NK-92 treated with Interleukin-12 subunit alpha and Interleukin-12 subunit beta, amount 100 ng/mL, for 24 hours (cell line): ENCODE measurements around the gene CBFB.
"Not testable (repeated sequence)": the region's sequence is repeated elsewhere in the genome, so short reads cannot be mapped to it uniquely, and the experiment has no call there.

Experiments
- DNase-seq: peaks from one replicate; lab custom pipeline; 2025; lab: John Stamatoyannopoulos, UW

Gene CBFB

DNA sequence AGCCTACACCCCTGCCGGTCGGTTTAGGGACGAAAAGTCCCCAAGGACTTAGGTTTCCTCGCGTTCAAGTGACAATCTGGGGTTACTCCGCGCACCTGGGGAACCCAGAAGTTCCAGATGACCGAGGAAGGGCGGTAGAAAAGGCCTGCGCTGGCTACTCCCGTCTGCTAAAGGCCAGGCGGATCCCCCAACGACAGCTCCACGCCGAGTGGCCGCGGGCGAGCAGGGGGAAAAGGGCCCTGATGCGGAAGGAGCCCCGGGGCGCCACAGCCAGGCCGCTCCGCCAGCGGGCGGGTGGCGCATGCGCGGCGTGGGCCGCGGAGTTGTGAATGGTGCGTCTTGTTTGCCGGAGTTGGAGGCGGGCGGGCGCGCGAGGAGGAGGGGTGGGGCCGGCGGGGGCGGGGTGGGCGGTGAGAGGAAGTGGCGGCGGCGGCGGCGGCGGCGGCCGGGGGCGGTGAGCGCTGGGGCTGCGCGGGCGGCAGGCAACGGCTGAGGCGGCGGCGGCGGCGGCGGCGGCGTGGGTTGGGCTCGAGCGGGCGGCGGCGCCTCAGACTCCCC is at the start of gene CBFB:
Gene CBFB (plus strand): TSS at position 454 of the 558 bp plus-strand sequence. CDS start 259 bp downstream, outside the sequence.
- DNase-seq, result peak; percentile 88

GRCh38 chr16:66983033-66983432 is 45.9 kb upstream of the CBFB start:
- no peak for DNase-seq

DNA sequence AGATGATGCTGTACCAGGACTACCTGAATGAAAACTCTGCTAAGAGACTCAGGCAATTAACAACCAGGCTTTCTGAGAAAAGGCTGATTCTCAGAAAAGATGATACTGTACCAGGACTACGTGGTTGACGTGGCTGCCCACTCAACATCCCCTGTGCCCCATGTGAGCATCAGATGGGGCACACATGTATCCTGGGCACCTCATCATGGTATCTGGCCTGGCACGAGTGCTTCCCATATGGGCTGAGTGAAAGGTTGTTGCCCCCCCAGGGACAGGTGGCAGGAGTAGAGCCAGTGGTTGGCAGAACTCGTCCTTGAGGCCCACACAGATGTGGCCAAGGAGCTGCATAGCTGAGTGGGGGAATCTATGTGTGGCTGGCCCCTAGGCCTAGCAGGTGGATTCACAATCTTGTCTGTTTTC is 44.0 kb upstream of the CBFB start:
- peak; percentile 20 for DNase-seq

DNA sequence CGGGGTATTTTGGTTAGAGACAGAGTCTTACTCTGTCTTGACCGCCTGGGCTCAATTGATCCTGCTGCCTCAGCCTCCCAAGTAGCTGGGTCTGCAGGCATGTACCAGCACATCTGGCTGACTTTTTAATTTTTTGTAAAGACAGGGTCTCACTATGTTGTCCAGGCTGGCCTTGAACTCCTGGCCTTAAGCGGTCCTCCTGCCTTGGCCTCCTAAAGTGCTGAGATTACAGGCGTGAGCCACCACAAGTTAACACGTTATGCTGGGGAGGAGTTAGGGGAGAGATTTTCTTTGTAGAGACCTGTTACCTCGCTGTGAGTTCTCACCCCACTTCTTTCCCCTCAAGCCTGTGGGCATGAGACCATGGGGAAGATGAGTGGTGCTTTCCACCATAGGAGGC is 42.4 kb upstream of the CBFB start:
- peak; percentile 43 for DNase-seq

GRCh38 chr16:66988197-66988788 is 40.7 kb upstream of the CBFB start, which contains the start of gene CES4A:
TSS of gene CES4A (plus strand) at chr16:66988589. CDS start at chr16:66988773, 184 bp downstream.
- peak; percentile 38 for DNase-seq

DNA sequence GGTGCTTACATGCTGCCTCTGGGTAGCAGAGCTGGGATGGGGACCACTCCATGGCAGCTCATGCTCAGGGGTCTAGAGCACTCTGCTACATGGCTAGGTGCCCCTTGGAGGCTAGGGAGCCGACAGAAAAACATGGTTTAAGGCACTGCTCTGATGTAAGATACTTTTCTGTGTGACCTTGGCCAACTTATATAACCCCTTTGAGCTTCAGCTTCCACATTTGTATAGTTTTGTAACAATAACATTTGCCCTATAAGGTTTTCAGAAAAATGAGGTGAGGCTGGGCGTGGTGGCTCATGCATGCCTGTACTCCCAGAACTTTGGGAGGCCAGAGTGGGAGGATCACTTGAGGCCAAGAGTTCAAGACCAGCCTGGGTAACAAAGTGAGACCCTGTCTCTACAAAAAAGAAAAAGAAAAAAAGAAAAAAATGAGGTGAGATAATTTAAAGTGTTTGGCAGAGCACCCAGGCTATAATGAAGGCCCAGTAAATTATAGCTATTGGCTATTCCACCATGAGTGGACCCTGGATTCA is 37.3 kb upstream of the CBFB start:
- no peak for DNase-seq

- DNase-seq, result not testable (repeated sequence)
These were observed 35.4 kb upstream of the CBFB start for GRCh38 chr16:66993558-66993957.

- no peak for DNase-seq
These were observed 32.5 kb upstream of the CBFB start for GRCh38 chr16:66996324-66996982.

DNA sequence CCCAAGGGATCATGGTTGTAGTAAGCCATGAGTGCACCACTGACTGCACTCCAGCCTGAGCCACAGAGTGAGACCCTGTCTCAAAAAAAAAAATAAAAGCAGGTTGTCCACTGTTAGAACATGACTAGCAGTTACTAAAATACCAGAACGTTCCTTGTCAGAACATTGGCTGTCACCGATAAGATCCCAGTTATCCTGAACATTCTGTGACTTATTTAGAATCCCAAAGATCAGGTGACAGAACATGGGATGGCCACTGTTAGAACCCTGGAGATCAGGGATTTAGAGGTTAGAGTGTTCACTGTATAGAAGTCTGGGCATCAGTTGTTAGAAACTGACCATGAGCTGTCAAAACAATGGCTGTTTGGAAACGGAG is 32.0 kb upstream of the CBFB start:
- no peak for DNase-seq

- no peak for DNase-seq
These were observed 28.3 kb upstream of the CBFB start for GRCh38 chr16:67000384-67001351.

GRCh38 chr16:67001726-67002125 is 27.2 kb upstream of the CBFB start:
- no peak for DNase-seq

GRCh38 chr16:67006930-67007658 is 21.9 kb upstream of the CBFB start:
- no peak for DNase-seq

GRCh38 chr16:67009158-67009557 is 19.8 kb upstream of the CBFB start:
- no peak for DNase-seq

GRCh38 chr16:67011274-67011673 is 17.7 kb upstream of the CBFB start:
- DNase-seq, result no peak

DNA sequence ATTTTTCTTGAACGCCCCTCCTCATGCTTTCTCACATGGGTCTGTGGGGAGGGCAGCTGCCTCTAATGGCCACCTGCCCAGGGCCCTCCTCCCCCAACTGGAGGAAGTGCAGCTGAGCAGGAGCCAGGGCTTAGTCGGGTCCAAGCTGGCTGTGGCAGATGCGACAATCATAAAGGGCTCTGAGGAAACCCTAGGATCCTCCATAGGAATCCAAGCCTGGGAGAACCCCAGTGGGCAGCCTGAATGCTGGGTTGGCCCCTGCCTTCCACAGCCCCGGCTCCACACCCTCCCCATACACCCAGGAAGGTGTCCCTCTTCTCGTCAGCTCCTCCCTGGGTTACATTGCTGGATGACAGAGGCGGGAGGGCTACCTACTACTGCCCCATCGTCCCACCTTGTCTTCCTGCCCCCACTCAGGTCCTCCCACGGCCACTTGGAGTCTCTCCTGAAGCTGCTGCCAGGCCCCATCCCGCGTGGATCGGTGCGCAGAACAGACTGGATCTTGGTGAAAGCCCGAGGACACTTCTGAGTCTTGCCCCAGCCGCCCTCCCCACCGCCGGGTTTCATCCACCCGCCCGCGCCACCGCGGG is 15.6 kb upstream of the CBFB start:
- no peak for DNase-seq

DNA sequence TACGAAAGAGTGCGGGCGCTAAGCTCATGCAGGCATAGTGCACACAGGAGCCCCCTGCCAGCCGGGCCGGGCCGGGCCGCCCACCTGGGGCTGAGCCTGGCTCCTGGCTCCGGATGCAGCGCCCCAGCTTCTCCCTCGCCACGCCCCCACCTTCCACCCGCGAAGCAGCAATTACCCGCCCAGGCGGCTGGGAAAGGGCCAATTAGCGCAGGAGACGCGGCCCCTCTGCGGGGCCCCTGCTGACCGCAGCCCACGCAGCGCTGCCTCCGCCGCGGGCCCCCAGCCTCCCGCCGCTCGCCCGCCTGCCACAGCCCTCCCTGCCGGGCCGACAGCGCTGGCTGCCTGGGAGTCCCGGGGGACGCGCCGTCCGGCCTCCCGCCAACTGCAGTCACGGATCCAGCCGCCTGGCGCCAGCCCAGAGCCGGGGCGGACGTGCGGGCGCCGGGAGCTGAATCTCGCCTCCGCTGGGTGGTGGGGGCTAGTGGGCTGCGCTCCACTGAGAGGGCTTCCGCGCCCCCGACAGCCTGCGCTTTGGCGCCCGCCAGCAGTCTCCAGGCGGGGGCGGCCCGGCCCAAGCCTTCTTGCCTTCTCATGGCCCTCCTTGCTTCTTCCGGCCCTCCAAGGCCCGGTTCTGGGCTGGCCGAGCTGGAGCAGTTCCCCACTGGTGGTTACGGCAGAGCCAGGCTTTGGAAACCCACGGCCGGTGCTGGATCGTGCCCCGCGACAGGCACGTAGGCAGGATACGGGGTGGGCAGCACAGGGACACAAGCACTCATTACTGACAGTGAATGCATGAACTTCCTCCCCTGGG is 14.9 kb upstream of the CBFB start:
- no peak for DNase-seq

DNA sequence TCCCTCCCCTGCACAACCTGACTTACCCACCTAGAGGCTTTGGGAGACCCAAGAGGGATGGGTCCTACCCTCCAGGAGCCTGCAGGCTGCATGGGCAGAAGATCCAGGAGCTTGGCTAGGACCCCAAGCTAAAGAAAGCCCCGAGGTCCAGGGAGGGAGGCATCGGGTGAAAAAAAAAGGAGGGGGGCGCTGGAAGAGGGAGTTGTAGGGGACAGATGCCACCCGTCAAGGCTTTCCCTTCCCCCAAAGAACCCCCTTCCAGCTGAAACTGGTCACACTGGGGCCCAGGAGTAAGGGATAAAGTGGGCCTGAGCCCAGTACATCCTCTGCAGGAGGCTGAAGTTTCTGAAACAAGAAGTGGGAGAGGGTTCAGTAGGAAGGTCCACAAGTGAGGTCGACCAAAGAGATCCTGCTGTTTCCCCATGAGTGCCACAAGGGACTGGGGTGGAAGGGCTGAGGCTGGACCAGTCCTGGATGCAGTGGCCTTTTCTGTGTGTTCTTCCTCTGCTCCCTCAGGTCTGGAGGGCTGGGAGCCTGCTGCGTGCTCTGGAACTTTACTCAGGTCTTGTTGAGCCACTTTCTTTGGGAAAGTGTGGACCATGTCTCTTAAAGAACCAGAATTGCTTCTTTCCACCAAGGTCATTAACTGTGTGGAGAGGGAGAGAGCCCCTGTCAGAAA is 14.2 kb upstream of the CBFB start:
- DNase-seq, result no peak

GRCh38 chr16:67015313-67015731 is 13.6 kb upstream of the CBFB start:
- no peak for DNase-seq

GRCh38 chr16:67016143-67016542 is 12.8 kb upstream of the CBFB start:
- no peak for DNase-seq
